ENCODE results near the gene NOP56. TPM values are rescaled to one million over a fixed set of nuclear protein-coding genes. Genes with fewer than 3 reads are reported as not detected.

The NOP56 gene
- total RNA-seq, 1 experiment from 2014 or later, result 497 TPM

DNA sequence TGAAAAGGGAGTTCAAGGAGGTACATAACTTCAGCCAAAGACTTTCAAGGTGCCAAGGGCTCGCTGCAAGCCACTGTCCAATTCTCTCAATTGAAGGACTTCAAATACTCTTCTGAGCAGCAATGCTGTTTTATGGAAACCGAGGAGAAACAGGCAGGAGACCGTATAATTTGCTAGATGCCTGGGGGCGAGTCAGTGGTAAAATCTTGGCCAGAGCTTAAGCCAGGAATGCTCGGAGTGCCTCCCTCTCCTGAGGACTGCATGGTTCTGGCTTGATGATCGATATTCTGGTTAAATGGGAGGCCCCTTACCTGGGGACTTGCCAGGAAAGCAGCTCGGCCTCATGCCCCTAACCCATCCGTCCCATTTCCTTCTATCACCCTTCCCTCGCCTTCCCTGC, 35.8 kb upstream of the NOP56 start:
- TF ChIP-seq, protein P1, sequence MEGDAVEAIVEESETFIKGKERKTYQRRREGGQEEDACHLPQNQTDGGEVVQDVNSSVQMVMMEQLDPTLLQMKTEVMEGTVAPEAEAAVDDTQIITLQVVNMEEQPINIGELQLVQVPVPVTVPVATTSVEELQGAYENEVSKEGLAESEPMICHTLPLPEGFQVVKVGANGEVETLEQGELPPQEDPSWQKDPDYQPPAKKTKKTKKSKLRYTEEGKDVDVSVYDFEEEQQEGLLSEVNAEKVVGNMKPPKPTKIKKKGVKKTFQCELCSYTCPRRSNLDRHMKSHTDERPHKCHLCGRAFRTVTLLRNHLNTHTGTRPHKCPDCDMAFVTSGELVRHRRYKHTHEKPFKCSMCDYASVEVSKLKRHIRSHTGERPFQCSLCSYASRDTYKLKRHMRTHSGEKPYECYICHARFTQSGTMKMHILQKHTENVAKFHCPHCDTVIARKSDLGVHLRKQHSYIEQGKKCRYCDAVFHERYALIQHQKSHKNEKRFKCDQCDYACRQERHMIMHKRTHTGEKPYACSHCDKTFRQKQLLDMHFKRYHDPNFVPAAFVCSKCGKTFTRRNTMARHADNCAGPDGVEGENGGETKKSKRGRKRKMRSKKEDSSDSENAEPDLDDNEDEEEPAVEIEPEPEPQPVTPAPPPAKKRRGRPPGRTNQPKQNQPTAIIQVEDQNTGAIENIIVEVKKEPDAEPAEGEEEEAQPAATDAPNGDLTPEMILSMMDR (IDR thresholded peaks at IDR 0.05; ENCODE audit: insufficient read depth in 1 of 2, low read depth in 1 of 2, low read length in 1 of 2, severe bottlenecking in 1 of 2, unreplicated experiment in 1 of 2), result no peak
- BruUV-seq (replicated peaks), result no TSS peak
- CTCF ChIA-PET, result no interaction called here

DNA sequence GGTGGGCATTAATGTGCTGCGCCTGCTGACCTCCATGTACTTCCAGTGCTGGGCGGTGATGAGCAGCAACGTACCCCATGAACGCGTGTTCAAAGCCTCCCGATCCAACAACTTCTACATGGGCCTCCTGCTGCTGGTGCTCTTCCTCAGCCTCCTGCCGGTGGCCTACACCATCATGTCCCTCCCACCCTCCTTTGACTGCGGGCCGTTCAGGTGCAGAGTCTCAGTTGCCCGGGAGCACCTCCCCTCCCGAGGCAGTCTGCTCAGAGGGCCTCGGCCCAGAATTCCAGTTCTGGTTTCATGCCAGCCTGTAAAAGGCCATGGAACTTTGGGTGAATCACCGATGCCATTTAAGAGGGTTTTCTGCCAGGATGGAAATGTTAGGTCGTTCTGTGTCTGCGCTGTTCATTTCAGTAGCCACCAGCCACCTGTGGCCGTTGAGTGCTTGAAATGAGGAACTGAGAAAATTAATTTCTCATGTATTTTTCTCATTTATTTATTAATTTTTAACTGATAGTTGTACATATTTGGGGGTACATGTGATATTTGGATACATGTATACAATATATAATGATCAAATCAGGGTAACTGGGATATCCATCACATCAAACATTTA, 35.2 kb upstream of the NOP56 start:
- intact Hi-C loops (cut with micrococcal nuclease; ENCODE audit: unreplicated experiment), result no loop called here
- TF ChIP-seq, protein P1 (IDR thresholded peaks at IDR 0.05; ENCODE audit: insufficient read depth in 1 of 2, low read depth in 1 of 2, low read length in 1 of 2, severe bottlenecking in 1 of 2, unreplicated experiment in 1 of 2), result no peak
- Mint-ChIP-seq H3K4me3 (ENCODE audit: unreplicated experiment) (no peak overlapping the region), H3K27ac (ENCODE audit: unreplicated experiment) (no peak overlapping the region), H3K27me3 (ENCODE audit: insufficient read depth, unreplicated experiment) (peaks cover 9% of the 10 kb centered on the region), H3K9me3 (ENCODE audit: unreplicated experiment) (no peaks in the 10 kb centered on the region), H3K36me3 (ENCODE audit: insufficient read depth, unreplicated experiment) (no peaks in the 10 kb centered on the region), H3K4me1 (ENCODE audit: low read depth, unreplicated experiment) (no peaks in the 10 kb centered on the region)
- Histone ChIP-seq H3K36me3 (ENCODE audit: control insufficient read depth, insufficient read depth, low read length) (no peaks in the 10 kb centered on the region), H3K4me3 (ENCODE audit: low read depth, low read length) (no peak overlapping the region), H3K9me3 (no peaks in the 10 kb centered on the region), H3K27me3 (replicated peaks; ENCODE audit: control insufficient read depth, insufficient read depth, low read length) (no peaks in the 10 kb centered on the region), H3K4me1 (0 out of 2 replicates have a peak, but pooled peaks cover 5% of the 10 kb centered on the region)
- no peak for DNase-seq
- ChIA-PET POLR2A (no interaction called here), CTCF (no interaction called here)
- BruUV-seq (replicated peaks), result no TSS peak

More for the DNA sequence above, 35.8 kb upstream of the NOP56 start:
- Histone ChIP-seq H3K36me3 (ENCODE audit: control insufficient read depth, insufficient read depth, low read length) (no peaks in the 10 kb centered on the region), H3K4me1 (0 out of 2 replicates have a peak, but pooled peaks cover 5% of the 10 kb centered on the region), H3K9me3 (no peaks in the 10 kb centered on the region), H3K4me3 (ENCODE audit: low read depth, low read length) (no peak overlapping the region), H3K27me3 (replicated peaks; ENCODE audit: control insufficient read depth, insufficient read depth, low read length) (0 out of 2 replicates have a peak, but pooled peaks cover 1% of the 10 kb centered on the region)
- no peaks in the 10 kb centered on the region for H3K36me3 Mint-ChIP-seq (ENCODE audit: insufficient read depth, unreplicated experiment)
- H3K27ac Mint-ChIP-seq (ENCODE audit: unreplicated experiment), result no peak overlapping the region
- no peaks in the 10 kb centered on the region for H3K9me3 Mint-ChIP-seq (ENCODE audit: unreplicated experiment)
- H3K4me1 Mint-ChIP-seq (ENCODE audit: low read depth, unreplicated experiment), result no peaks in the 10 kb centered on the region
- intact Hi-C loops (cut with micrococcal nuclease; ENCODE audit: unreplicated experiment), result no loop called here
- POLR2A ChIA-PET, result no interaction called here
- H3K4me3 Mint-ChIP-seq (ENCODE audit: unreplicated experiment), result no peak overlapping the region
- DNase-seq, result no peak
- peaks cover 11% of the 10 kb centered on the region for H3K27me3 Mint-ChIP-seq (ENCODE audit: insufficient read depth, unreplicated experiment)

DNA sequence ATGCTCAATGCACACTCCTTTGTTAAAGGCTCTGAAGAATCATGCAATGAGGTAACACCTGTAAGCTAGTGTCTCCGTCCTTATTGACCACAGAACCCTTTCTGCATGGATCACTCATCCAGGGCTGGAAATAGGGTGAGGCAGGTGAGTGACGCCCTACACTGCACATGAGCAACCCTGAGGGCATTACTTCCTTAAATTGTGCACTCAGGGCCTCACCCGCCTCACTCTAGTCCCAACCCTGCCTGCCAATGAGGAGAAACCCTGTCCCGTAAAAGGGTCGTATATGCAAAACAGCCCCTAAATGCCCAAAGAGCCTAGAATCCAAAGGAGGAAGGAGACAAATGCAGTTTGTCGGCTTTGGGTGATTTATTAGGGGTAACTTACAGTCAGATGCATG, 33.6 kb upstream of the NOP56 start:
- POLR2A ChIA-PET, result no interaction called here

More for the DNA sequence above, 33.6 kb upstream of the NOP56 start:
- Mint-ChIP-seq H3K27ac (ENCODE audit: unreplicated experiment) (no peak overlapping the region), H3K27me3 (ENCODE audit: insufficient read depth, unreplicated experiment) (peaks cover 9% of the 10 kb centered on the region), H3K9me3 (ENCODE audit: unreplicated experiment) (no peaks in the 10 kb centered on the region), H3K36me3 (ENCODE audit: insufficient read depth, unreplicated experiment) (no peaks in the 10 kb centered on the region), H3K4me1 (ENCODE audit: low read depth, unreplicated experiment) (no peaks in the 10 kb centered on the region), H3K4me3 (ENCODE audit: unreplicated experiment) (no peak overlapping the region)
- BruUV-seq (replicated peaks), result no TSS peak
- 0 out of 2 replicates have a peak, but pooled peaks cover 5% of the 10 kb centered on the region for H3K4me1 ChIP-seq
- H3K27me3 ChIP-seq (replicated peaks; ENCODE audit: control insufficient read depth, insufficient read depth, low read length), result no peaks in the 10 kb centered on the region
- CTCF ChIA-PET, result no interaction called here
- DNase-seq, result no peak
- TF ChIP-seq, protein P1 (IDR thresholded peaks at IDR 0.05; ENCODE audit: insufficient read depth in 1 of 2, low read depth in 1 of 2, low read length in 1 of 2, severe bottlenecking in 1 of 2, unreplicated experiment in 1 of 2), result no peak
- H3K36me3 ChIP-seq (ENCODE audit: control insufficient read depth, insufficient read depth, low read length), result no peaks in the 10 kb centered on the region
- no peaks in the 10 kb centered on the region for H3K9me3 ChIP-seq
- intact Hi-C loops (cut with micrococcal nuclease; ENCODE audit: unreplicated experiment), result no loop called here
- H3K4me3 ChIP-seq (ENCODE audit: low read depth, low read length), result no peak overlapping the region

Measured in Caco-2 (cell line).